Measurements from ENCODE around the gene ZNF408. TPM values are rescaled to one million over a fixed set of nuclear protein-coding genes. Genes with fewer than 3 reads are reported as not detected.

The ZNF408 gene
- total and polyA plus RNA-seq, 2 donors (not counting 3 experiments of a cell fraction or from before 2014, with no cell fraction given): 7.8 to 10.9 TPM

- H3K79me2 ChIP-seq (ENCODE audit: control insufficient read depth, insufficient read depth, low read length): no peaks in the 10 kb centered on the region
- no peaks in the 10 kb centered on the region for H3K27me3 ChIP-seq (ENCODE audit: control insufficient read depth in 2 of 2, insufficient read depth in 2 of 2, low read length in 2 of 2)
- no peak for TF ChIP-seq FOS (IDR thresholded peaks at IDR 0.05; ENCODE audit: borderline replicate concordance, insufficient read depth, low read length)
- no peak for TF ChIP-seq JUN (IDR thresholded peaks at IDR 0.05; ENCODE audit: borderline replicate concordance, insufficient read depth, insufficient read length, low read depth)
- no peak for TF ChIP-seq POLR2AphosphoS5 (IDR thresholded peaks at IDR 0.05; ENCODE audit: insufficient read depth, low read depth, low read length)
- no peak for TF ChIP-seq MYC (IDR thresholded peaks at IDR 0.05; ENCODE audit: low read depth, low read length)
- no peak for TF ChIP-seq CTCF (IDR thresholded peaks at IDR 0.05; ENCODE audit: extremely low read depth in 1 of 2, insufficient read depth in 1 of 2, low read depth in 1 of 2, low read length in 2 of 2)
- TF ChIP-seq GATA2 (IDR thresholded peaks at IDR 0.05; ENCODE audit: insufficient read depth, insufficient read length, low read depth, low read length): no peak
- TF ChIP-seq EZH2 (IDR thresholded peaks at IDR 0.05; ENCODE audit: borderline replicate concordance, low read depth, low read length, severe bottlenecking): no peak
- TF ChIP-seq POLR2A (IDR thresholded peaks at IDR 0.05; ENCODE audit: low read depth, low read length): no peak
- no peak for TF ChIP-seq MAX (IDR thresholded peaks at IDR 0.05; ENCODE audit: insufficient read depth, insufficient read length)
- H3K4me3 ChIP-seq (replicated peaks in 1 of 3; ENCODE audit: insufficient read depth in 1 of 3, low read depth in 1 of 3, low read length in 3 of 3): no peak overlapping the region
- CTCF ChIA-PET: no interaction called here
- POLR2A ChIA-PET: no interaction called here
- no peak overlapping the region for H3K27ac ChIP-seq (ENCODE audit: insufficient read depth, low read depth, low read length)
- H3K4me2 ChIP-seq (ENCODE audit: insufficient read depth, low read length): no peak overlapping the region
- DNase-seq (ENCODE audit: low read depth, low spot score) (no peak), FAIRE-seq (no peak)
- intact Hi-C loops (cut with micrococcal nuclease) (no loop called here), dilution Hi-C loops (cut with MboI; ENCODE audit: extremely low pct_ligation_motif_present, low sequenced_read_pairs) (no loop called here)
- no peak overlapping the region for H2AFZ ChIP-seq (ENCODE audit: low read depth, low read length)
- no peaks in the 10 kb centered on the region for H4K20me1 ChIP-seq (replicated peaks; ENCODE audit: control insufficient read depth, extremely low read depth, insufficient read depth, low read length)
- H3K9me1 ChIP-seq (replicated peaks; ENCODE audit: control insufficient read depth, extremely low read depth, insufficient read depth, low read length): no peaks in the 10 kb centered on the region
- no peak overlapping the region for H3K9ac ChIP-seq (replicated peaks; ENCODE audit: extremely low read depth, insufficient read depth, low read length)
- no peaks in the 10 kb centered on the region for H3K4me1 ChIP-seq (ENCODE audit: control insufficient read depth, extremely low read depth, insufficient read depth, low read length)
- peaks cover 4 to 42% of the 10 kb centered on the region in 2 experiments for H3K36me3 ChIP-seq (ENCODE audit: control insufficient read depth in 2 of 2, extremely low read depth in 1 of 2, insufficient read depth in 2 of 2, low read length in 2 of 2)
- BruUV-seq (replicated peaks): no TSS peak
- H3K9me3 ChIP-seq (replicated peaks; ENCODE audit: control insufficient read depth, insufficient read depth, low read length): no peaks in the 10 kb centered on the region
Observed at GRCh38 chr11:46675288-46675851, 25.5 kb upstream of the ZNF408 start.

Measured in endothelial cell of umbilical vein (primary cell).